K562 (cell line): Measurements from ENCODE around the gene MFSD6.

Experiments used
- CTCF ChIP-seq, 3 experiments: IDR thresholded peaks in 2 of 3; conservative IDR thresholded peaks in 1 of 3; 2 replicates each; pipeline ENCODE4 v1.5.1; 2011 to 2012; ENCODE audit warnings: low read length in 3 of 3, mild to moderate bottlenecking in 3 of 3, control low read depth in 2 of 3, improper control_type of control experiment in 1 of 3, inconsistent platforms in 1 of 3, low read depth in 1 of 3, mixed read lengths in 1 of 3, moderate library complexity in 1 of 3; ENCODE audit not compliant: insufficient read depth in 2 of 3
- PREB ChIP-seq: sonication (generic); formaldehyde crosslinking; IDR thresholded peaks from 2 replicates; pipeline ENCODE4 v1.8.1; 2023; ENCODE audit warnings: mild to moderate bottlenecking, missing genetic modification reagents
- TCF7 ChIP-seq: sonication (generic); IDR thresholded peaks from 2 replicates; pipeline ENCODE4 v1.6.1; 2016; ENCODE audit warnings: antibody characterized with exemption, borderline replicate concordance
- TCF7L2 ChIP-seq: fragments of 150-350 bp; IDR thresholded peaks from 2 replicates; pipeline ENCODE4 v1.6.1; 2016; ENCODE audit warnings: low read depth, mild to moderate bottlenecking, low read length, moderate library complexity

- TF ChIP-seq TCF7L2: no peak
- no peak for TF ChIP-seq TCF7
- TF ChIP-seq CTCF (IDR thresholded peaks at IDR 0.05 in 2 of 3, conservative IDR thresholded peaks at IDR 0.05 in 1 of 3; ENCODE audit: insufficient read depth in 2 of 3, low read depth in 1 of 3, low read length in 3 of 3): no peak
- no peak for TF ChIP-seq PREB (CRISPR knock-in tag)
Observed at GRCh38 chr2:190406805-190407204, 1.4 kb upstream of the MFSD6 start.
